Brain pericyte (primary cell): ENCODE results near the gene SYCN.

Source experiments
- DNase-seq: peaks from one replicate; pipeline ENCODE4 v3.0.0-alpha.2; 2012; ENCODE audit warnings: low read depth, low spot score

The SYCN gene

GRCh38 chr19:39155741-39156140, 48.3 kb downstream of the SYCN start:
- no peak for DNase-seq

- no peak for DNase-seq
Observed at GRCh38 chr19:39155114-39155700, 48.9 kb downstream of the SYCN start.

- no peak for DNase-seq
Observed at GRCh38 chr19:39154629-39155100, 49.4 kb downstream of the SYCN start.

GRCh38 chr19:39154100-39154628, 49.9 kb downstream of the SYCN start:
- no peak for DNase-seq
